ENCODE data around the gene RABGEF1.
"Not testable (repeated sequence)": the region's sequence is repeated elsewhere in the genome, so short reads cannot be mapped to it uniquely, and the experiment has no call there.

RABGEF1 gene

DNA sequence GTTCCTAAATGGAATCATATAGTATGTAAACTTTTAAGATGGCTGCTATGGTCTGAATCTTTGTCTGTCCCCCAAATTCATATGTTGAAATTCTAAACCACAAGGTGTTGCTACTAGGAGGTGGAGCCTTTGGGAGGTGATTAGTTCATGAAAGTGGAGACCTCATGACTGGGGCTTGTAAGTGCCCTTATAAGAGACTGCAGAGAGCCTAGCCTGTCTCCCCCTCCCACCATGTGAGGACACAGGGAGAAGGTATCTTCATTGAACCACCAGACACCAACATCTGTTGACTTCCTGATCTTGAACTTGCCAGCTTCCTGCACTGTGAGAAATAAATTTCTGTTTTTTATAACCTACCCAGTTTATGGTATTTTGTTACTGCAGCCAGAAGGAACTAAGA is 27.0 kb downstream of the RABGEF1 start:
- DNase-seq = not testable (repeated sequence)

DNA sequence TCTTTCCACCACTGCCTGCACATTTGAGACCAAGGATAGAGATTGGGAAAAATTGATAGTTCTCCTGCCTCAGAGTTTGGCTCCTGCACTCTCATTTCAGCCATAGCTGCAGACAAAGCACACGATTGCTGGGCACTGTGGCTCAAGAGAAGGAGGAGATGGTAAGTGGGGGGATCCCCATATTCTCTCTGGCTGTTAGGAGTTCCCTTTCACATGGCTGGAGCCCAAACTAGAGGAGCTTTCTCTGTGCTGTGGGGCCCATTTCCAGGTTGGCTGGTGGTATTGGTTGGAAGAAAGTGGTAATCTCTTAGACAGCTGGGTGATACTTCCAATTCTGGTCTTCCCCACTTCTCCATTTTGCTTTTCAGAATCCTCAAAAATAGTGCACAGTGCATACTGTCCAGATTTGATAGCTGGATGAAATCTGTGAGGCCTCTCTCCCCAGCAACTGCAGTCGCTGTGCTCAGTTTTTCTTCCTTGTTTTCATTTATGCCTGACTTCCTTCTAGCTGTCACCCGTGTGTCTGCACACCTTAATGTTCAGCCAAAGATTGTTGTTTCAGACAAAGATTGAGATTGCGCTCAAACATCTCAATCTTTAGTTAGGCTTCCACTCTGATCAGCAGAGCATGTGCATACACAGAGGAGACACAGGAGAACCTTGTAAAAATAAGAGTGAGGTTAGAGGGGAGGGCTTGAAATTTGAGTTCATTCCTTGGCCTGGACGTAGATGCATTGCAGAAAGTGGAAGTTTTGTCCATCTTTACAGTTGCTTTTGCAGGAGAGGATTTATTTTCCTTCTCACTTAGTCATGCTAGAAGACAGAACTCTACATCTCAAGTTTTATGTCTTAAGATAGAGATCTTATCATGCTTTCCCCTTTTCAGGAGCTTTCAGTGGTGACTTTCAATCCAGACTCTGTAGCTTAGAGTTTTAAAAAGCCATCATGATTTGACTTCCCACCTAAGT is 28.6 kb downstream of the RABGEF1 start:
- DNase-seq = peak; percentile 13

DNA sequence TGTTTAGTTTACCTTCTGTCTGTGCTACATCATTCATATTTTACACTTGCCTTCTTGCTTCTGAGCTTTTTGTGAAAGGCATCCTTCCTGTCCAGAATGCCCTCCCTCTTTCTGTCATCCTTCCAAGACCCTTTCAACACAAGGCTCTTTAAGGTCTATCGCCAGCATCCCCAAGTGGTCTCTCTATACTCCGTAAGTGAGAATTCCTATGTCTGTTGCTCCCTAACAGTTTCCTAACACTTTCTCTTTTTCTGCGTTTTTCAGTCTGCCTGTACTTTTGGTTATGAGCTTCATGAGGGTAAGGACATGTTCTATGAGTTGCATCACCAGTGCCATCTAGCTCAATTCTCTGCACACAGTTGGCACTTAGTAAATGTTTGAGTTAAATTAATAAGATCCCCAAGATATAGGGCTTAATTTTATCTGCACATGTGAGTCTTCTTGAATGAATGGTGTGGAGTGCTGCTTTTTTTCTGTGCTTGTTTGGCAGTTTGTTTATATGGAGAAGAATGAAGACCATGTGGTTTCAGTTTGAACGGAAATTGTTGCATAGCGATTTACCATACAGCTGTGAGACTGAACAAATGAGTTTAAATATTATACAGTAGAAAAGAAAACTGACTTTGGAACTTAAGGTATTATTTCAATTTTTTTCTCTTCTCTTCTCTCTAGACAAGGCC is 29.4 kb downstream of the RABGEF1 start:
- peak; percentile 46 for DNase-seq

DNA sequence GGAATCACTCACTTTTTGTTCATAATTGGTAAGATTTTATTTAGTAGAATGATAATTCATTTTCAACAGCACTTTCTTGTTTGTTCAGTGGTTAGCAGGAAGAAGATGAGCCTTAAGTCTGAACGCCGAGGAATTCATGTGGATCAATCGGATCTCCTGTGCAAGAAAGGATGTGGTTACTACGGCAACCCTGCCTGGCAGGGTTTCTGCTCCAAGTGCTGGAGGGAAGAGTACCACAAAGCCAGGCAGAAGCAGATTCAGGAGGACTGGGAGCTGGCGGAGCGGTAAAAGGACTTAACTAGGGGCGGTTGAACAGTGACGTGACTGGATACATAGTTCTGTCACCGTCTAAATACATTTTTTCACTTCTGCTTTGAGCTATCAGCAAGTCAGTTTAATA is 31.3 kb downstream of the RABGEF1 start:
- DNase-seq = no peak

DNA sequence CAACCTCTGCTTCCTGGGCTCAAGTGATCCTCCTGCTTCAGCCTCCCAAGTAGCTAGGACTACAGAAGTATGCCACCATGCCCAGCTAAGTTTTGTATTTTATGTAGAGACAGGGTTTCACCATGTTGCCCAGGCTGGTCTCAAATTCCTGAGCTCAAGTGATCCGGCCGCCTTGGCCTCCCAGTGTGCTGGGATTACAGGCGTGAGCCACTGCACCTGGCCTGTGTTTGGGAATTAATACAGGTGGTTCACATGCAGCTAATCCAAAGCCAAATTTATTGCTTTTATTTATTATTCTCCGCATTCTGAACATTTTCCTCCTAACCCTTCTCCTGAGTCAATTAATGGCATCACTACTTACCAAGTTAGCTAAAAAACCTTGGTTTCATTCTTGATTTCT is 33.2 kb downstream of the RABGEF1 start:
- not testable (repeated sequence) for DNase-seq

DNA sequence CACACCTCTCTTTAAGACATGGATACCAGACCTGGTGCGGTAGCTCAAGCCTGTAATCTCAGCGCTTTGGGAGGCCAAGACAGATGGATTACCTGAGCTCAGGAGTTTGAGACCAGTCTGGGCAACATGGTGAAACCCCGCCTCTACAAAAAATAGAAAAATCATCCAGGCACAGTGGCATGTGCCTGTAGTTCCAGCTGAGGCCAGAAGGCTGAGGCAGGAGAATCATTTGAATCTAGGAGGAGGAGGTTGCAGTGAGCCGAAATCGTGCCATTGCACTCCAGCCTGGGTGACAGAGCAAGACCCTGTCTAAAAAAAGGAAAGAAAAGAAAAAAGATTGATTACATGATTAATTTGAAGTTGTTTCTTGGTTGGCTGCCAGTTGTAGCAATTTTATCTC is 35.9 kb downstream of the RABGEF1 start:
- not testable (repeated sequence) for DNase-seq

DNA sequence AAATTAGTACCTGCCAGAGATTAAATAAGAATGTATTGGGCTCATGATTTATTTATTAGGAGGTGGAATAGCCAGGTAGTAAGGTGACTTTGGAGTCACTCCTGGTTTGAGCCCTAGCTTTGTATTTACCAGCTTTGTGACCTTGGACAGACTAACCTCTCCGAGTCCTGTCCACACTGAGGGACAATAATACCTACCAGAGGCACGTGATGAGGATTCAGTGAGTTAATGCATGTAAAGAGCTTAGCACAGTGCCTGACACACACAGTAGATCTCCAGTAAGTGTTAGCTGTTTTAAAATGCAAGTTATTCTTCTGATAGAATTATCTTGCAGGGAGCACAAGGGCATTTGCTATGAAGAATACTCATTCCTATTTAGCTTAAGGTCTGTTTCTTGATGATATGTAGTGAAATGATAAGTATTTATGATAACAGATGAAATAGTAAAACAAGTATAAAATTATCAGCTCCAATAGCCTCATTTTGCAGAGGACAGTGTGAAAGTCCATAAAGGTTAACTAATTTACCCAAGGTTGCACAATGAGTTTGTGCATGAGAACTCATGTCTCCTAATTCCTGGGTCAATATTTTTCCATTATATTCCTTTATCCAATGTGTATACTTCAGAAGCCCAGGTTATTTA is 36.4 kb downstream of the RABGEF1 start:
- no peak for DNase-seq

DNA sequence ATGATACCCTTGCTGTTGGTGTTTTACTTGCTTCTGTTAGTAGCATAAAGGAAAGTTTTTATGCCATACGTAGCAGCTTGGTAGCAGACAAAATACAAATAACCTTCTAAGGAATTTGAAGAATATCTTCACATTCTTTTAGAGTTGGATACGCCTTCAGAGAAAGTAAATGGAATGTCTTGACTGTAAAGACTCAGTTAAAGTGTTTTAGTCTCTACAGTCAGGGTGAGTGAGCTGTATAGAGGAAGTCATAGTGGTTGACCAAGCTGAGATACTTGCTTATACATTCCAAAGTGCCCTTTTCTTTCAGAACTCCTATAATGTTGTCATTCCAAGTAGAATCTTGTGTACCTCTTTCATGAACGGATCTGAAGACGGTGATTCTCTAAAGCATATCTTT is 37.7 kb downstream of the RABGEF1 start:
- peak; percentile 51 for DNase-seq

DNA sequence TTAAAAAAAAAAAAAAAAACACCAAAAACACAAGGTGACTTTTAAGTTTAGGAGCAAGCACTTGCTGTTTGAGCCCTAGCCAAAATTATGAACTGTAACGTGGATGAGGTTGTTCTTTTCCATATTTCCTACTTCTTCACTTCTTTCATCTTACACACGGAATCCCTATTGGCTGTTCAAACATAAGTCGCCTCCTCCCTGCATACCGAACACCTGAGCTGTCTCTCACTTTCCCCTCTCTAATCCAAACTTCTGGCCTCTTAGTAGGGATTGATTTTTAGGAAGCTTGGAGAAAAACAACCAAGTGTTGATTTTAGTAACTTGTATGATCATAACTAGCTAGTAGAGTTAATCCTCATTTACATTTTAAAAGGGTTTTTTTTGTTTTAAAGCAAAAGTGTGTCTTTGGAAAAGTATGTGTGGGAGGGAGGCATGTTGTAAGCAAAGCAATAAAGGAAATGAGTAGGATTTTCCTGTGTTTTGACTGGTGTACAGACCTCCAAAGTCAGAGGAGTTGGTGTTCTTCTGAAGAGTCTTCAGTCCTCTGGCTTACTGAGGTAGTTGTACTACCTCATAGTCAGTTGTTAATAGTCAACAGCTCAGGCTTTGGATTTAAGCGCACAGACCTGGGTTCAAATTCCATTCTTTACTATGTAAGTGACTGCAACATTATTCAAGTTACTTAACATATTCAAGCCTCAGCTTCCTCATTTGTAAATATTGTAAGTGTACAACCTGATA is 39.3 kb downstream of the RABGEF1 start:
- peak; percentile 9 for DNase-seq

DNA sequence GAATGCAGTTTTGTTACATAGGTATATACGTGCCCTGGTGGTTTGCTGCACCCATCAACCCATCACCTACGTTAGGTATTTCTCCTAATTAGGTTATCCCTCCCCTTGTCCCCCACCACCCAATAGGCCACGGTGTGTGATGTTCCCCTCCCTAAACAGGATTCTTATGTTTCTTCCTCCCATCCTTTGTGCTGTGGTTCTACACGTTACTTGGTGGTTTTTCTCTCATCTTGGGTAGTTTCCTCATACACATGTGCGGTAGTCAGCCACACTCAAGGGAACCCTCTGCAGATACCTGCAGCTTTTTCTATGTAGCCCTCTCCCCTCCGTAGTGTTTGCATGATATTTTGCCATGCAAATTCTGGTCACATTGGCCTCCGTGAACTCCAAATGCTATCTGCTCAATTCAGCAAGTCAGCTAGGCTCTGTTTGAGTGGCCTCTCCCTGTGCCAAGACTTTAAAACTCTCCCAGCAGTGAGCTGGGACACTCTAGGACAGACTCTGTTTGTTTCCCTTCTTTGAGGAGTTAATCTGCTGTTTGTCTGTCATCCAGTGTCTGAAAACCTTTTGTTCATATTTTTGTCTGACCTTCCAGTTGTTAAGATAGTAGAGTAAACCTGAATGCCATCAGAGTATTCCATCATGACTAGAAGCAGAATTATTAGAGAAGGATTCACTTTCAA is 41.0 kb downstream of the RABGEF1 start:
- no peak for DNase-seq

DNA sequence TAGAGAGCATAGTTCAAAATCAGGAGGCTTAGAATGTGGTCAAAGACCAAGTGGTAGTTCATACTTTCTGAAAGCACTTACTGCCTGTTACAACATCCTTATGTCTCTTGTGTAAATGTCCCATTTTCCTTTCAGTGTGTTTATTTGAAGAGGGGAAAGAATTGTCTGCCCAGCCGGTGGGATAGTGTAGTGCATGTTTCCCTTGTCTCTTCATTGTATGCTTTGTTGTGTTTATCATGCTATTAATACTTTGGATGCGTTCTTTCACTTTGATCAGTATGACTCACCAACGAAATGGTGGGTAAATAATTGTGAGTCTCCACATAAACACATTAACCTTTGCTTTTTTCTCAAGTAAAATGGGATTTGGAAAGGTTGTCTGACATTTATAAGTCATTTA is 42.3 kb downstream of the RABGEF1 start:
- not testable (repeated sequence) for DNase-seq

DNA sequence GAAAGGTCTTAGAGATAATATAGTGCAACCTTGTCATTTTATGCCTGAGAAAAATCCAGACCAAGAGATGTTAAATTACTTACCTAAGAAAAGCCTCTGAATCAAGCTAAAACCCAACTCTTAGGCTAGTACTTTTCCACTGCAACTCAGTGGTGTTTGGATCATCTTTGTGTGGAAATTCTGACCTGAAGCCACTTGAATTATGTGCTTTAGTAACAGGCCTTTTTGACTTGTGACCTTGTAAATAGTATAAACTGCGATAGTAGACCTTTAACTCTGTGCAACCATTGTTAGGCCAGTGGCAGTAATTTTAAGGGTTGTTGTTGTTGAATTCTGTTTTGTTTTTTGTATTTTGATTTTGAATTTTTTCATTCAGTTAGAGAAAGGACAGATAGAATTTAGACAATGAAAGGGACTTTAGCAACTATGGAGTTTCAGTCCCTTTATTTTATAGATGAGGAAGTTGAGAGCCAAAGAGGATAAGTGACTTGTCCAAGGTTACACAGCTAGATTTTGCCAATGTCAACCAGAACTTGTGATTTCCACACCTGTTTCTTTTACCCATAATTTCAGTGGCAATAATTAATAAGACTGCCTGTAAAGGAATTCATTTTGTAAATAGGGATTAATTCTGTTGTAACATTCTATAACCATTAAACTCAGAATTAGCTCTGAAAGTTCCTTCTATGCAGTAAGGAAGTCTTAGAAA is 43.5 kb downstream of the RABGEF1 start:
- DNase-seq = not testable (repeated sequence)

DNA sequence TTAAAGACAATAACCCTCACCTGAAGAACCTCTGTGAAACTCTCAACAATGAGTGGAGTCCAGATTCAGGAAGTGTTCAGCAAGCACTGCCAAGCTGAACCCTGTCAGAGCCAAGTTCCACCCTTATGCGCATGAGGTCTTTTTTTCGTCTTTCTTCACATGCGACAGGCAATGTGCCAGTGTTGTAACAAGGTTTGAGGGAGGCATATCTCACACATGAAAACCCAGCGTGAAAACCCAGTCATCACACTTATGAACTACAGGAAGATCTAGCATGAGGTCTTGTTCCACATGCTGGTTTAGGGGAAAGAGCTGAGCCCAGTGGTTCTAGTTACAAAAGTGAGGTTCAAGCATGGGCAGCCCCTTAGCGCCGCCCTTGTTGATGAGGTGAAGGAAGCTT is 49.7 kb downstream of the RABGEF1 start:
- DNase-seq = peak; percentile 10

DNA sequence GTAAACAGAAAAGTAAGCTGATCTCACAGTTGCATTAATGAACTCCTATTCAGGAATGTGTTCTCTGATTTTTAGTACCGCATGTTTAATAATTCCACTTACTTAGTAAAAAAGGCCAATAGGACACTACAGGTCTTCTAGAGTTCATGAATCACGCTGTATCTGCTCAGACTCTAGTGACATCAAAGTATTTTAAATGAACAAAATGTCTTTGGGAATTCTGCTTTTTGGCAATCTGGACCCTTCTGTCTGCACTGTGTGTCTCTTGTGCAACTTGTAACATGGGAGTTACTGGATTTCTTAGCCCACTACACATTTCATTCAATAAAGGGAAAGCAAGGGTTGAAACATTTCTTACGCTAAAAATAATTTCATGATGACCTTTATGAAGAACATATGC is 50.2 kb downstream of the RABGEF1 start:
- no peak for DNase-seq

DNA sequence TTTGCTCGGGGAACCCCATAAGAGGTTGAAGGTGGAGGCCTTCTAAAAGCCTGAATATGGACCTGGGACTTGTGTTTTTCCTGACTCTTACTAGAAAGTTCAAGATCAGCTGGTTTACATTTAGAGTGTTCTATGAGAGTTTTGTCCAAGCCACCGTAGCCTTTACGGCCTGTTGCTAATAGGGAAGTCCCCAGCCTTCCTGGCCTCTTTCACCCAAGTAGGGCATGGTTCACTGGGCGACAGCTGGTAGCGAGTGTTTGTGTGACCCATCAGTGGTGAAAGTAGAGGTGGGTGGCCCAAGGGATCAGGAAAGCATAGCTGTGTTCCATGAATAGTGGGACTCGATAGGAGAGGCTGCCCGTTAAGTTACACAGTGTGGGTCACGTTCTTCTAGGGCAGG is 60.1 kb downstream of the RABGEF1 start:
- no peak for DNase-seq

DNA sequence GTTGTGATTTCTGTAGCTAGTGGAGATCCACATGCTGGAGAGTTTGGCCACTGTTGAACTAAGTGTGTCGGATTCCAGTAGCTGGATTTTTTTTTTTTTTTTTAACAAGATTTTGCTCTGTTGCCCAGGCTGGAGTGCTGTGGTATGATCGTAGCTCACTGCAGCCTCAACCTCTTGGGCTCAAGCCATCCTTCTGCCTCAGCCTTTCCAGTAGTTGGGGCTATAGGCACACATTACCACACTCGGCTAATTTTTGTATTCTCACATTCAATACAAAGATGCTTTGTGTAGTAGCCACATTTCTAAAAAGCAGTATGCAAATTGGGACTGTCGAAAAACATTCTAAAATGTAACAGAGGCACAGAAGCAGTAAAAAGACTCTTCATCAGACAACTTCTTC is 63.5 kb downstream of the RABGEF1 start:
- no peak for DNase-seq

DNA sequence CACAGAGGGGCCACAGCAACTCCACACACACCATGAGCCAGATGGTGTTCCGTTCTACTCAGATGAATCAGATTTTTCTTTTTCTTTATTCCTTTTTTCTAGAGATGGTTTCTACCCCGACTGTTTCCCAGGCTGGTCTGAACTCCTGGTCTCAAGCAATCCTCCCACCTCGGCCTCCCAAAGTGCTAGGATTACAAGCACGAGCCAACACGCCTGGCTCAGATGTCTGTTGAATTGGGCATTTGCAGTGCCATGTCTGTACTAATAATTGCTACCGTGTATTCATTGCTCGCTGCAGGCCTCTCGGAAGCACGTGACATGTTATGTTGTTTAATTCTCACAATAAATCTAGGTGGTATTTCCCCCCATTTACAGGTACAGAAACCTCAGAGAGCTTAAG is 67.2 kb downstream of the RABGEF1 start:
- no peak for DNase-seq

DNA sequence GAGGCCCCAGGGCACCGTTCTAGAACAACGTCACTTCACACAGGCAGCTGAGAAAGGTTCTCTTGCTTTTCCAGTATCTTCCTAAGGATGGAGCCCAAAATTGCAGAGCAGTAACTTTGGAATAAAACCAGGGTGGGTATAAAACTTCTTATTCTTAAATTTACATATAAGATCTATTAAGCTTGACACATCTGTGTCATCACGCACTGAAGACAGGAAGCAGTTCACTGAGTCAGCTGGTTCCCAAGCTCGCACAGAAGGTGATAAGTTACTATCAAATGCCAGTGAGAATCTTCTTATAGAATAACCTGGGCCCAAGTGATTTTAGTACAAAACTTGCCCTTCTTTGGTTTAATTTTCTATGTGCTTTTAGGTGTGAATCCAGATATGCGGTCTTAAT is 70.2 kb downstream of the RABGEF1 start:
- no peak for DNase-seq

DNA sequence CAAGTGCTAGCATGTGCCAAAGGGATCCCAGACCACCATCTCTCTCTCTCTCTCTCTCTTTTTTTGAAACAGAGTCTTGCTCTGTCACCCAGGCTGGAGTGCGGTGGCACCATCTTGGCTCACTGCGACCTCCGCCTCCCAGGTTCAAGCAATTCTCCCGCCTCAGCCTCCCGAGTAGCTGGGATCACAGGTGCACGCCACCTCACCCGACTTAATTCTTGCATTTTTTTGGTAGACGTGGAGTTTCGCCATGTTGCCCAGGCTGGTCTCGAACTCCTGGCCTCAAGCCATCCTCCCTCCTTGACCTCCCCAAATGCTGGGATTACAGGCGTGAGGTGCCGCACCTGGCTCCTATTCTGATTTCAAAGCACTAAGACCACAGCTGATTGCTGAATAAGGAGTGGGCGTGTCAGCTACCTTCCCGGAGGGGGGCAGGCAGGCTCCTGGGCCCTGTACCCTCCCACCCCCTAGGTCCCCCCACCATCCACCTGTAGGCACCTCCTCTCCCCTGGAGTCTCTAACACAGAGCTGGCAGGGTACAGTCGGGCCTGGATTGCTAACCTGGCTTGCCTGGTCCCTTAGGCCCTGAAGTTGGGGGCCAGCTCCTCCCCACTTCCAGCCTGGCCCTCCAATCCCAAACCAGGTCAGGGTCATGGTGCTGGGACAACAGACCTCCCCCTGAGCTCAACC is 74.8 kb downstream of the RABGEF1 start:
- DNase-seq = not testable (repeated sequence)

DNA sequence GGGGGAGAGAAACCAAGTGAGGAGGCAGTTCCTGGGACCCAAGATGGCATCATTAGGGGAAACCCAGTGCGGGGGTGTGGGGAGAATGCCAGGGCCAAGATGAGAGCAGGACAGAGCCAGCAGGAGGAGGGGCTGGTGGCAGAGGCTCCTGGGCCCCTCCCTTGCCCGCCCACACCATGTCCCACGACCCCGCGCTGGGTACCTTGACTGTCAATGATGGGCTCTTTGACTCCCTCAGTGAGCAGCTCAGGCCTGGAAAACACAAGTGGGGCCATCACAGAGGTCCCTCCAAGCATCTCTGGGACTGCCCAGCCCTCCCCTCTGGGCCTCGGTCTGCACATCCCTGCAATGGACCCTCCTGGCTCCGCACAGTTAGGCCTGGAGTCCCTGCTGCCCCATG is 75.4 kb downstream of the RABGEF1 start:
- DNase-seq = no peak

DNA sequence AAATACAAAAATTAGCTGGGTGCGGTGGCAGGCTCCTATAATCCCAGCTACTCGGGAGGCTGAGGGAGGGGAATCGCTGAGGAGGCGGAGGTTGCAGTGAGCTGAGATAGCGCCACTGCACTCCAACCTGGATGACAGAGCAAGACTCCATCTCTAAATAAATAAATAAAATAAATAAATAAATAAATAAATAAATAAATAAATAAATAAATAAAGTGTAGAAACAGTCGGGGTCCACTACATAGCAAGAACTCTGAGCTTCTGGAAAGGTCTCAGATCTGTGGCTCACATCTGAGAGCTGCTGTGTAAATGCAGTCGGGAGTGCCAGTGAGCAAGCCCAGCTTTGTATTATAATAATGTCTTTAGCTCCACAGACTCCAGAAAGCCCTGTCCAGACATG is 76.1 kb downstream of the RABGEF1 start:
- DNase-seq = not testable (repeated sequence)
